GM18858 (cell line): ENCODE results near the gene DPH7.
"Not testable (repeated sequence)": the region's sequence is repeated elsewhere in the genome, so short reads cannot be mapped to it uniquely, and the experiment has no call there.

ENCODE experiments used
- ATAC-seq: cut with Tn5 transposase; IDR thresholded peaks from one replicate; pipeline ENCODE4 v1.9.1; 2021; ENCODE audit not compliant: unreplicated experiment

The DPH7 gene

DNA sequence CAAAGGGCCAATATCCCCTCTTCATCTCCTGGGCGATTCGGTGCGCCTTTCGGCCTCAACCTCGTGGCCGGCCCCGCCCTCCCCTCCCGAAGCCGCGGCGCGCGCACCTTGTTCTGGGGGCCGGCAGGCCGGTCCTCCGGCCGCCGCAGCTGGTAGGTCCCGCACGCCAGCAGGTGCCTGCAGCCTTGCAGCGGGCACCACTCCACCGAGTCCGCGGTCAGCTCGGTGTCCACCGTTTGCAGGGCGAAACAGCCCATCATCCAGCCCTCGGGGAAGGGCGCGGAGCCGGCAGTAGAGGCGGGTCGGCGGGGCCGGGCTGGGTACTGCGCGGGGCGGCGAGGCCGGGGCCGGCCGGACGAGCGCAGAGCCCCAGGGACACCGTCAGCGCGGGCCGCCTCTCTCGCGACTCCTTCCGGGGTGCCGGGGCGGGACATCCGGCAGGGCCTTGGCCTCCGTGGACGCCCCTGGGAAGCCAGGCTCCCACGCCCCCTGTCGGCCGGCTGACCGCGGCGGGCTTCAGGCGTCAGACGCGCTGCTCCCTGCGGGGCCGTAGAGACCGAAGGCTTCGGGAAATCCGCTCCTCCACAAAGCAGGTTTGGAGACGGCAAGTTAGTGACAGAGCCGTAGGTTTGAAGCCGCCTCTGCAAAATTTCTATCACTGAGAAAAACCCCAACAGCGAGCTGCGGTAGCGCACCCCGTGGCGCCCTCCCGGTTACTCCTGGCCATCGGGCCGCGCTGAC, at the start of gene DPH7:
Gene DPH7, minus strand, starts transcription at position 408 of the 741 bp plus-strand sequence. Its CDS starts 148 bp downstream, at position 260.
- ATAC-seq = peak; percentile 72

- ATAC-seq = not testable (repeated sequence)
These were observed 48.7 kb upstream of the DPH7 start for GRCh38 chr9:137627406-137627805.

DNA sequence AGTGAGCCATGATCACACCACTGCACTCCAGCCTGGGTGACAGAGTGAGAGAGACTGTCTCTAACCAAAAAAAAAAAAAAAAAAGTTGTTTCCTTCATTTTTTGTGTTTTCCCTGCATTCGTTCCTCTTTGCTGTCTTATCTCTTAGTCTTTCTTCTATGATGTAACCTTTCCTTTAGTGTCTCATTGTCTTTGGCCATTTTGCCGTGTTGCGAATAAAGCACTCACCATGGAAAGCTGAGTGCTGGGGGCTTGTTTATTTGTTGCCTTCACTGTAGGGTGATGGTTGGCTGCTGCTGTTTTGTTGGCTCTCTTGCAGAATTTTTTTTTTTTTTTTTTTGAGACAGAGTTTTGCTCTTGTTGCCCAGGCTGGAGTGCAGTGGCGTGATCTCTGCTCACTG, 47.7 kb upstream of the DPH7 start:
- no peak for ATAC-seq

GRCh38 chr9:137622211-137622610, 43.5 kb upstream of the DPH7 start:
- not testable (repeated sequence) for ATAC-seq

DNA sequence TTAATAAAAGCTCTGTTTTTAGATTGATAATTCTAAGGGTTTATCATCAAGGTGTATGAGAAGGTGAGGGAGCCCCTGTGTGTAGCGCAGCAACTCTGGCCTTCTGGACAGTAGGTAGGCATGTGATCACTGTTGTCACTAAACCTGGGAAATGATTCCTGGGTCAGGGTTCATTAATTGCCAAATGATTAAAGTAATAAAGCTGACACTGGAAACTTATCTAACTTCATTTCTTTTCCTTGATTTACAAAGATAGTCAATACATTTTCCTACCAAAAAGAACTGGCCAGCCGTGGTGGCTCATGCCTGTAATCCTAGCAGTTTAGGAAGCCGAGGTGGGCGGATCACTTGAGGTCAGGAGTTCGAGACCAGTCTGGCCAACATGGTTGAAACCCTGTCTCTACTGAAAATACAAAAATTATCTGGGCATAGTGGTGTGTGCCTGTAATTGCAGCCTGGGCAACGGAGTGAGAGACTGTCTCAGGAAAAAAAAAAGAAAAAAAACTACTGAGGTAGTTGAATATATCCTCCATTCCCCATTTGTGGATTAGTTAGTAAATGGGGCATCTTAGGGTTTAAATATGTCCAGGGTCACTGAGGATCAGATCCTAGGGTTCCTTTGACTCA, 42.5 kb upstream of the DPH7 start:
- ATAC-seq = no peak

DNA sequence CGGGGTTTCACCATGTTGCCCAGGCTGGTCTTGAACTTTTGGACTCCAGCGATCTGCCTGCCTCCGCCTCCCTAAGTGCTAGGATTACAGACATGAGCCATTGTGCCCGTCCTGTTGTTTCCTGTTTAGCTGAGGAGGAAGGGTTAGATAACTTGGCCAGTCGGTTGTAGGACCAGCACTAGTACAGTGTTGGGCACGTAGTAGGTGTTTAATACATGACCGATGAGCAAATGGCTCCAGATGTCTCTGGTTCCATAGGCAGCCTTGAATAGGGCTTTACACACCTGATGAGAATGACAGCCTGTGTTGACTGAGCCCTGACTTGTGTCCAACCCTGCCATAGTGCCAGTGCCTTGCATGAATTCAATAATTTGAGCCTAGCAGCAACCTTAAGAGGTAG, 41.9 kb upstream of the DPH7 start:
- ATAC-seq = no peak

- no peak for ATAC-seq
These were observed 41.3 kb upstream of the DPH7 start for GRCh38 chr9:137620048-137620405.

DNA sequence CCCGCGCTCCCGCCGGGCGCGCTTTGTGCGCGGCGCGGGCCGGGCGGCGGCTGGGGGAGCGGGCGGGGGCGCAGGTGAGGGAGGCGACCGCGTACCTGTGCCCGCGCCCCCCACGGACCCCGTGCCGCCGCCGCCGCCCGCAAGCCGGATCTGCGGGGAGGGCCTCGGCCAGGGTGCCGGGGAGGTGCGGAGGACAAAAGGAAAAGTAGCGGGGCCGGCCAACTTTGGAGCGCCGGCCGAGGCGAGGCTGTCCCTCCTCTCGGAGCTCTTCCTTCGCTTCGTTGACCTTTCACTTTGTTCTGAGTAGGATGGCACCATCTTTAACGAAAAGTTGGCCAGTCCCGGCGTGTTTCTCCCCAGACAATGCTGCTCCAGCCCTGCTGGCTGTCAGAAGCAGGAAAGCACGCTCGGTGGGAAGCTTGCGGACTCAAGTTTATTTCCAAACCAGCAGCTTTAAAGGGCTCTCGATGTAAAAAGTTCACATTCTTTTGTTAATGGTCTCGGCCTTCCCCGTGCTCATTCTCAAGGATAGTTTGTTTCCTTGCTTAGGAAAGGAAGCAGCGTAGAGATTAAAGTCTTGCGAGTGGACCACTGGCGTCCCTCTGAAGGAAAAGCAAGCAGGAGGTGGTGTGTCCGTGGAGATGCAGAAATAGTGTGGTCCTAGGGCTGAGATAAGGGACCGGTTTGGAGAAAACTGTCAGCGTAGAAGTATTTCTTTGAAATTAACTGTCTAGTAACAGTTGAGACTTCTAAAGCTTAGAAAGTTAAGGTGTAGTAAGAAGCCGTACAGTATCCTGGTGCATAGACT, 40.7 kb upstream of the DPH7 start:
- ATAC-seq = peak; percentile 13

DNA sequence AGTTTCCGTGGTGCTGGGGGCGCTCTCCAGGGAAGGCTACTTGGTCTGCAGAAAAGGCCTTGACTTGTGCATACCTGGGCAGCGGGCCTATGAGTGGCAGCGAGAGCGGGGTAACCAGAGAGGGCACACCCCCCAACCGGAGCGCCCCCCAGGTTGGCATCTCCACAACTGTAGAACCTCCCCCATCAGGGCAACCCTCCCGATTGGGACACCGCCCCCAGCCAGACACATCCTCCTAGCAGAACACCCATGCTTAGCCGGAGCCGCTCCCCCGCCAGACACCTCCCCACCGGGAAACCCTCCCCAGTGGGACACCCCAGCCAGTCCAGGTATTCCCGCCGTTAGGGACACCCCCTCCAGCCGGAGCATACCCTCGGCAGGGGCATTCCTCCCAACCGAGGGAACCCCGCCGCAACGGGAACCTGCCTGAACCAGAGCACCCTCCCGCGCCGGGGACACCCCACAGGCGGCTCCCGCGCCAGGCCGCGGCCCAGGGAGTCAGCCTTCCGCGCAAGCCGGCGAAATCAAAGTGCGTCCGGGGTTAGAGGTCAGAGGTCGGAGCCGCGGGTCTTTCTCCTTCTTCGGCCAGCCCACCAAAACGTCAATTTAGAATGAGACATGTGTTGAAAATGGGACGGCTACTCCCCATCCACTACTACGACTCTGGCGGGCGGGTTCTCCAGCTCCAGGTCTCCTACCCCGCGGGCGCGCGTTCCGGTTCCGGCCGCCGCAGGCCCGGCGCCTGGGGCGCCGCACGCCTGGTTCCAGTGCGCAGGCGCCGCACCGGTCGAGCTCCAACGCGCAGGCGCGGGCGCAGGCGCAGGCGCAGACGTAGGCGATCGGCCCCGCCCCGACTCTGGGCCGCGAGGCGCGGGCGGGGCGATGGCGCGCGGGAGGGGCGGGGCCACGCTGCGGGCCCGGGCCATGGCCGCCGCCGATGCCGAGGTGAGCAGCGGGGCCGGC, 39.7 kb upstream of the DPH7 start, which contains the start of gene EHMT1:
Gene EHMT1, plus strand, starts transcription at position 901 of the 963 bp plus-strand sequence. Its CDS starts 24 bp downstream, at position 925.
- ATAC-seq = peak; percentile 42

DNA sequence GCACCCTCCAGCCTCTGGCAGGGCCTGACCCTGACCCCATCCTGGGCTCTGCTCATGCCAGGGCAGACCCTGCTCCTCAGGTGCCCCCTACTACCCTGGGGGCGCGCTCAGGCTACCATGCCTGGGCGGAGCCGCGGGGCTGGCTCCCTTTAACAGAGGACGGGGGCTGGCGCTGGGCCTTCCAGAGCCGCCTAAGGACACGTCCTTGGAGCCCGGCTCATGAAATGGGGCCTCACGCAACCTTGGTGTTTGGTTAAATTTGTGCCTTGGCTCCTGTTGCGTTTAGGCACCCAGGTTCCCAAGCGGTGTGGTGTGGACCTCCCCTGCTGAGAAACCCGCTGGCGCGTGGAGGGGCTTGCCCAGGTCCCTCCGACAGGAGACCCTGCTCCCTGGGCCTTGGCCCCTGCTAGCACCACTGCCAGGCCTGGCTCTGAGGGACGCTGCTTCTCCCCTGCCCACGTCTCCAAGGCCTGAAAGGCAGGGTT, 36.7 kb upstream of the DPH7 start:
- ATAC-seq = no peak

DNA sequence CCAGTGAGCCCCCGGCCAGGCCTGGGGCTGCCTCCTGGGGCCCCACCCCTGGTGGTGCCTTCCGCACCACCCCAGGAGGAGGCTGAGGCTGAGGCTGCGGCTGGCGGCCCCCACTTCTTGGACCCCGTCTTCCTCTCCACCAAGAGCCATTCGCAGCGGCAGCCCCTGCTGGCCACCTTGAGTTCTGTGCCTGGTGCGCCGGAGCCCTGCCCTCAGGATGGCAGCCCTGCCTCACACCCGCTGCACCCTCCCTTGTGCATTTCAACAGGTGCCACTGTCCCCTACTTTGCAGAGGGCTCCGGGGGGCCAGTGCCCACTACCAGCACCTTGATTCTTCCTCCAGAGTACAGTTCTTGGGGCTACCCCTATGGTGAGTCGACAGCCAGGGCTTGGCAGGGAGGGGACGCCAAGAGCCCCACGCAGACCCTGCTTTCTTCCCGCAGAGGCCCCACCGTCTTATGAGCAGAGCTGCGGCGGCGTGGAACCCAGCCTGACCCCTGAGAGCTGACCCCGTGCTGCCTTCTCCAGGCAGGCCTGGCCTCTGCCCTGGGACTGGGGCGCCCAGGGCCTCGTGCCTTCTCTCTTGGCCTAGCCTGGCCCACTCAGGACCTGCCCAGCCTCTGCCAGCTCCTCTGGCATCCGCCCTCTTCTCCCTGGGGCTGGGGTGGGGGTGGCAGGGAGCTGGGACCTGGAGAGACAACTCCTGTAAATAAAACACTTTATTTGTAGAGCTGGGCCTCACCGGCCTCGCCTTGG, 36.1 kb upstream of the DPH7 start:
- ATAC-seq = no peak

- no peak for ATAC-seq
These were observed 35.2 kb upstream of the DPH7 start for GRCh38 chr9:137613738-137614523.

DNA sequence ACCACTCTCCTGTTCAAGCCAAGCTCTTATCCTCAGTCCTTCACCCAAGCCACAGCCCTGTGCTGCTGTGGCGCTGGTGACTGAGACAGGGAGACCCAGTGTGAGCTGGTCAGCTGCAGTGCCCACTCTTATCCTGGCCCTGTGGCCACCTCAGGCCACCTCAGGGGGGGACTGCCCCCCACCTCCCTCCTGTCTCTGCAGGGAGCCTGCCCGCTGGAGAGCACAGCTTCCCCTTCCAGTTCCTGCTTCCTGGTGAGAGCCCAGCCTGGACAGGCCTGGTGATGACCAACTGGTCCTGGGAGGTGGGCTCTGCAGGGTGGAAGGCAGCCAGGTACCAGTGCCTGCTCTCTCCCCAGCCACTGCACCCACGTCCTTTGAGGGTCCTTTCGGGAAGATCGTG, 34.5 kb upstream of the DPH7 start:
- ATAC-seq = no peak

GRCh38 chr9:137612741-137613142, 34.0 kb upstream of the DPH7 start:
- no peak for ATAC-seq

- ATAC-seq = no peak
These were observed 33.2 kb upstream of the DPH7 start for GRCh38 chr9:137611623-137612609.

GRCh38 chr9:137610944-137611343, 32.2 kb upstream of the DPH7 start:
- ATAC-seq = no peak

DNA sequence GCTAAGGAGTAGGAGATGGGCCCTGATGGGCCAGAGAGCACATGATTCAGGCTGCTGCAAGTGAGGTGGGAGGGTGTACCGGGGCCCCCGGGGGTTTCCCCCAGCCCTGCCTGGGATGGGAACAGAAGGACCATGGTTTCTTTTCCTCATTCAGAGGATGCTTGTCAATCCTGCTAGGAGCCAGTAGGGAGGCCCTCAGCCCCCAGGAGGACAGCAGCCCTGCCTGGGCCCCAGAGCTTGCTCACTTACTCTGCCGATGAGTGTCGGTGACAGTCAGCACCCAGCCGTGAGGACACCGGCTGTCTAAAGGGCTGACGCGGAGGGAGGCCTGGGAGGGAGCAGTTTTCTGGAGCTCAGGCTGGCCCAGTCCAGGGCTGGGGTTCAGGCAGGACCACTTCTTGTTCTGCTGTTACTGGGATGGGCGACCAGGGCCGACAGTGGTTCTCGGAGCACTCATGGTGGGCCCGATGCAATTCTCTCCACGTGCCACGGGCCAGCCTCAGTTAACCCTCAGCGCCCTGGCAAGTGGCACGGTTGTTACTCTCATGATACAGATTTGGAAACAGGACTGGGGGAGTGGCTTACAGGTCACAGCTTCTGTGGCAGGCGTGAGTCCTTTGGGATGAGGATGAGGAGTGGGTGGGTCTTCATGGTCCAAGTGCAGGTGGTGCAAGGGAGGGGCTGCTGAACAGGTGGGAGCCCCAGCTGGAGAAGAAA, 28.6 kb upstream of the DPH7 start:
- no peak for ATAC-seq
